Lung (tissue), 12 donors: ENCODE results near the gene SMAD5. TPM values are rescaled to one million over a fixed set of nuclear protein-coding genes. Genes with fewer than 3 reads are reported as not detected.

Experiments used
- ATAC-seq: fragments of 200-7000 bp; cut with Tn5 transposase; one replicate; pipeline ENCODE4 v1.9.1; 2020; ENCODE audit warnings: moderate number of reproducible peaks; ENCODE audit not compliant: insufficient read depth, low FRiP score
- DNase-seq, 3 donors: peaks; one replicate each; pipeline ENCODE4 v3.0.0-alpha.2; 2013 to 2017
- H3K27ac ChIP-seq, 2 donors: one replicate each; pipeline ENCODE4 v1.5.1; 2013; ENCODE audit warnings: mild to moderate bottlenecking in 2 of 2, moderate library complexity in 2 of 2, control low read depth in 1 of 2, inconsistent platforms in 1 of 2, low read depth in 1 of 2, low read length in 1 of 2
- H3K27me3 ChIP-seq, 3 donors: one replicate each; pipeline ENCODE4 v1.5.1; 2013; ENCODE audit warnings: low read length in 2 of 3; ENCODE audit not compliant: control insufficient read depth in 3 of 3, insufficient read depth in 3 of 3
- H3K36me3 ChIP-seq, 4 donors: one replicate each; pipeline ENCODE4 v1.5.1; 2013; ENCODE audit warnings: low read length in 4 of 4, mild to moderate bottlenecking in 1 of 4, moderate library complexity in 1 of 4; ENCODE audit not compliant: control insufficient read depth in 4 of 4, insufficient read depth in 4 of 4
- H3K4me1 ChIP-seq, 5 donors: one replicate each; pipeline ENCODE4 v1.5.1; 2013; ENCODE audit warnings: low read length in 5 of 5, mild to moderate bottlenecking in 2 of 5, moderate library complexity in 1 of 5; ENCODE audit not compliant: control insufficient read depth in 5 of 5, insufficient read depth in 5 of 5
- H3K4me3 ChIP-seq: one replicate; pipeline ENCODE4 v1.5.1; 2013; ENCODE audit warnings: mild to moderate bottlenecking, control low read depth, moderate library complexity
- H3K9ac ChIP-seq, 2 donors: one replicate each; pipeline ENCODE4 v1.5.1; 2013; ENCODE audit warnings: low read length in 2 of 2, control low read depth in 1 of 2; ENCODE audit not compliant: insufficient read depth in 1 of 2
- H3K9me3 ChIP-seq, 4 donors: one replicate each; pipeline ENCODE4 v1.5.1; 2013; ENCODE audit warnings: low read length in 3 of 4, mild to moderate bottlenecking in 1 of 4, moderate library complexity in 1 of 4; ENCODE audit not compliant: control insufficient read depth in 4 of 4, insufficient read depth in 3 of 4
- WGBS, 2 donors: extraction: QIAGEN DNeasy Blood & Tissue Kit; methylation state at CpG; one replicate each; pipeline ENCODE4 v1.1.7; 2013; 5-methylcytosine and 5-hydroxymethylcytosine counted together
- polyA plus RNA-seq, 2 donors: library from polyadenylated mRNA; stranded (reverse); fragments of 200-250 nt; gene quantifications; one replicate each; pipeline ENCODE4 v1.2.1, GENCODE V29; 2013
- total RNA-seq, 2 donors: library from RNA; depleted of rRNA in 1 of 2; stranded (reverse); fragments of >200 nt in 1 of 2; gene quantifications; one replicate each; pipeline ENCODE4 v1.2.1, GENCODE V29; 2014 to 2021
- TF ChIP-seq, protein P1 (sequence below): IDR thresholded peaks from 2 replicates; pipeline ENCODE4 v1.5.1; 2012; ENCODE audit warnings: mild to moderate bottlenecking; ENCODE audit errors: control extremely low read depth, extremely low read depth
- donor health status: control.
- donor health status: control.
- donor health status: Bipolar disorder and iron deficiency.
- donor health status: healthy.
- donor health status: DM: yes; HTN: yes; CAD: no.

Gene SMAD5
- total and polyA plus RNA-seq, 4 donors = 8.8 to 67.0 (median 26.6) TPM

DNA sequence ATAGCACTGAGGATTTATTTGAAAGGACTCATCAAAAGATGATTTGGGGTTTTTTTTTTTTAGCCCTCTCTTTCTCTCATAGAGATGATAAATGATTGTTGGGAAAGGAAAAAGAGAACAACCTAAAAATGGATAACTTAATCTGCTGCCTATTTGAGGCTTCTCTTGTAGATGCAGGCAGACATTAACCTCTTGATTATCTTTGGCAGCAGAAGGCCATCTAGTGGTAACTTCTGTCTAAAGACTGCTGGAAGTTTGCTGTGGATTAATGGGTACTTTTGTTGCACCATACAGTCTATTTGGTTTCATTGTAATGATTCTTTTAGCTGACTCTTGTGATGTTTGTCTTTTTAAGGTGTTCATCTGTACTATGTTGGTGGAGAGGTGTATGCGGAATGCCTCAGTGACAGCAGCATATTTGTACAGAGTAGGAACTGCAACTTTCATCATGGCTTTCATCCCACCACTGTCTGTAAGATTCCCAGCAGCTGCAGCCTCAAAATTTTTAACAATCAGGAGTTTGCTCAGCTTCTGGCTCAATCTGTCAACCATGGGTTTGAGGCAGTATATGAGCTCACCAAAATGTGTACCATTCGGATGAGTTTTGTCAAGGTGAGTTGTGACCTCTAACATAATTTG, 41.5 kb downstream of the SMAD5 start:
- H3K27ac ChIP-seq = no peak overlapping the region
- no peaks in the 10 kb centered on the region for H3K4me1 ChIP-seq
- ATAC-seq (no peak), DNase-seq (peak in 2 of 3 donors; percentile 72 to 80)
- TF ChIP-seq, protein P1, sequence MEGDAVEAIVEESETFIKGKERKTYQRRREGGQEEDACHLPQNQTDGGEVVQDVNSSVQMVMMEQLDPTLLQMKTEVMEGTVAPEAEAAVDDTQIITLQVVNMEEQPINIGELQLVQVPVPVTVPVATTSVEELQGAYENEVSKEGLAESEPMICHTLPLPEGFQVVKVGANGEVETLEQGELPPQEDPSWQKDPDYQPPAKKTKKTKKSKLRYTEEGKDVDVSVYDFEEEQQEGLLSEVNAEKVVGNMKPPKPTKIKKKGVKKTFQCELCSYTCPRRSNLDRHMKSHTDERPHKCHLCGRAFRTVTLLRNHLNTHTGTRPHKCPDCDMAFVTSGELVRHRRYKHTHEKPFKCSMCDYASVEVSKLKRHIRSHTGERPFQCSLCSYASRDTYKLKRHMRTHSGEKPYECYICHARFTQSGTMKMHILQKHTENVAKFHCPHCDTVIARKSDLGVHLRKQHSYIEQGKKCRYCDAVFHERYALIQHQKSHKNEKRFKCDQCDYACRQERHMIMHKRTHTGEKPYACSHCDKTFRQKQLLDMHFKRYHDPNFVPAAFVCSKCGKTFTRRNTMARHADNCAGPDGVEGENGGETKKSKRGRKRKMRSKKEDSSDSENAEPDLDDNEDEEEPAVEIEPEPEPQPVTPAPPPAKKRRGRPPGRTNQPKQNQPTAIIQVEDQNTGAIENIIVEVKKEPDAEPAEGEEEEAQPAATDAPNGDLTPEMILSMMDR = peak; percentile 19
- H3K4me3 ChIP-seq = no peak overlapping the region
- WGBS, 2 donors = 93 to 95% methylated on average over 2 of the region's 2 CpGs
- no peak overlapping the region for H3K9ac ChIP-seq
- H3K27me3 ChIP-seq = no peaks in the 10 kb centered on the region
- peaks cover 4 to 46% (median 17%) of the 10 kb centered on the region in 4 donors for H3K36me3 ChIP-seq
- no peaks in the 10 kb centered on the region for H3K9me3 ChIP-seq

DNA sequence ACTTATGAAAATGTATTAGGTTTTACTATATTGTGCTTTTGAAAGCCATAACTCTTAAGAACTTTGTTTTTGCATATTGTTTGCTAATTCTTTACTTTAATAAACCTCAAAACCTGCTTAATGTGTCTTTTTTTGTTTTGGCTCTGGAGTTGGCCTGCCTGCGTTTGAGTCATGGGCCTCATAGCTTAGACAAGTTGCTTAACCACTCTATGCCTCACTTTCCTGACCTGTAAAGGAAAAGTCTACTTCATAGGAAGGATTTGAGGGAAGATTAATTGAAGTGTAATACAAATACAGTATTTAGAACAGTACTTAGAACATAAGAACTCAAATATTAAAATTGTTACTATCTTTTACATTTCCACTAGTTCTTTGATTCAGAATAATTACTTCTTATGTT, 50.0 kb downstream of the SMAD5 start:
- DNase-seq (no peak), ATAC-seq (no peak)
- Histone ChIP-seq H3K36me3 (peaks cover 0 to 23% (median 3%) of the 10 kb centered on the region in 4 donors), H3K4me3 (no peak overlapping the region), H3K27me3 (no peaks in the 10 kb centered on the region), H3K4me1 (no peaks in the 10 kb centered on the region), H3K9ac (no peak overlapping the region), H3K9me3 (no peaks in the 10 kb centered on the region), H3K27ac (no peak overlapping the region)
- 72 to 76% methylated on average over 1 of the region's 1 CpG for WGBS, 2 donors
- TF ChIP-seq, protein P1 = no peak

DNA sequence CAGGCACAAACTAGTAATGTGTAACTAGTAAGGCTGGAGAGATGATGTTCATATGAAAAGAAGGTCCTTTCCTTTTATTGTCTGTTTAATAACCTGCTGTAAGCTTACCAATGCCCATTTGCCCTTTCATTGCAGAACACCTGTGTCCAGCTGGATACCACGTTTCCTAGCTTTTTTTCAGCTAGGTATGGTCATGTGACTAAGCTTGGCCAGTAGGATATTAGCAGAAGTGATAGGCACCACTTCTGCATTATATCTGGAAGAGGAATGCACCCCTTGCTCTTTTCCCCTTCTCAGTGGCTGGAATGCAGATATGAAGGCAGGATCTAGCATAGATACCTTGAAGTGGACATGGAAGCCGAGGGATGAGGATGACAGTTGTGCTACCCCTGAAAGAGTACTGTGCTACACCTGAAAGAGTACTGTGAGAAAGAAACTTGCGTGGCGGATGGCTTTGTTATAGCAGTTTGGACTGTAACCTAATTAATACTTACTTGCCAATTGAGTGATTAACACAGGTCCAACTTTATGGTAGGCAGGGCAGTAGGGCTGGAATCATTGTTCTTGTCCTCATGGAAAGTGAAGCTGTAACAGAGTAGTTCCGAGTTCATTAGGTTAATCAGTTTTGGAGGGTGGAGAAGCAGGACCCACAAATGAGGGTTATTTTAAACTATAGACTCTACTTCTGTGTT, 53.5 kb downstream of the SMAD5 start:
- Histone ChIP-seq H3K27me3 (peaks cover 2 to 17% (median 12%) of the 10 kb centered on the region in 3 donors), H3K4me1 (no peaks in the 10 kb centered on the region), H3K9ac (no peak overlapping the region), H3K9me3 (no peaks in the 10 kb centered on the region), H3K4me3 (no peak overlapping the region), H3K27ac (no peak overlapping the region), H3K36me3 (peaks cover 0 to 17% (median 7%) of the 10 kb centered on the region in 4 donors)
- 92% methylated on average over 5 of the region's 5 CpGs for WGBS, 2 donors
- no peak for ATAC-seq
- TF ChIP-seq, protein P1 = no peak
- DNase-seq = no peak
